Neural progenitor cell (in vitro differentiated cells): Measurements from ENCODE around the gene EFNA5. TPM values are rescaled to one million over a fixed set of nuclear protein-coding genes. Genes with fewer than 3 reads are reported as not detected.

Source experiments
- DNase-seq: peaks from one replicate; pipeline ENCODE4 v3.0.0-alpha.2; 2016; ENCODE audit warnings: low spot score
- H2AFZ ChIP-seq: fragments of 200-600 bp; sonication (generic); replicated peaks from 2 replicates; pipeline ENCODE4 v1.6.1; 2016; ENCODE audit warnings: antibody characterized with exemption
- H3F3A ChIP-seq: fragments of 200-600 bp; sonication (generic); 2 replicates; pipeline ENCODE4 v1.6.1; 2016; ENCODE audit warnings: antibody characterized with exemption, low read depth
- H3K27ac ChIP-seq: fragments of 200-600 bp; sonication (generic); 2 replicates; pipeline ENCODE4 v1.5.1; 2016; ENCODE audit warnings: mild to moderate bottlenecking
- H3K27me3 ChIP-seq: fragments of 200-600 bp; sonication (generic); 2 replicates; pipeline ENCODE4 v1.6.1; 2016; ENCODE audit warnings: mild to moderate bottlenecking, moderate library complexity
- H3K36me3 ChIP-seq: fragments of 200-600 bp; sonication (generic); 2 replicates; pipeline ENCODE4 v1.5.1; 2016
- H3K4me1 ChIP-seq: fragments of 200-600 bp; sonication (generic); 2 replicates; pipeline ENCODE4 v1.6.1; 2016; ENCODE audit warnings: mixed run types
- H3K4me2 ChIP-seq: fragments of 200-600 bp; sonication (generic); 2 replicates; pipeline ENCODE4 v1.6.1; 2016
- H3K4me3 ChIP-seq: fragments of 200-600 bp; sonication (generic); 2 replicates; pipeline ENCODE4 v1.5.1; 2016
- H3K79me2 ChIP-seq: fragments of 200-600 bp; sonication (generic); 2 replicates; pipeline ENCODE4 v1.6.1; 2016; ENCODE audit warnings: low read depth
- H3K9ac ChIP-seq: fragments of 200-600 bp; sonication (generic); 2 replicates; pipeline ENCODE4 v1.6.1; 2016
- H3K9me3 ChIP-seq: fragments of 200-600 bp; sonication (generic); 2 replicates; pipeline ENCODE4 v1.5.1; 2016; ENCODE audit warnings: low read depth
- H4K20me1 ChIP-seq: fragments of 200-600 bp; sonication (generic); 2 replicates; pipeline ENCODE4 v1.6.1; 2016; ENCODE audit warnings: low read depth
- H3K27ac Mint-ChIP-seq: 3 replicates; pipeline ENCODE4 v1.8.0; 2021; ENCODE audit warnings: mixed read lengths
- H3K27me3 Mint-ChIP-seq: 2 replicates; pipeline ENCODE4 v1.8.0; 2022; ENCODE audit warnings: low read depth, mild to moderate bottlenecking, inconsistent platforms, moderate library complexity, mixed read lengths; ENCODE audit not compliant: insufficient read depth
- H3K36me3 Mint-ChIP-seq: 3 replicates; pipeline ENCODE4 v1.8.0; 2021; ENCODE audit warnings: mixed read lengths
- H3K4me1 Mint-ChIP-seq: 3 replicates; pipeline ENCODE4 v1.8.0; 2021; ENCODE audit warnings: mixed read lengths
- H3K4me3 Mint-ChIP-seq: 3 replicates; pipeline ENCODE4 v1.8.0; 2021; ENCODE audit warnings: mild to moderate bottlenecking, moderate library complexity, mixed read lengths
- H3K9me3 Mint-ChIP-seq: 3 replicates; pipeline ENCODE4 v1.8.0; 2020; ENCODE audit warnings: mixed read lengths
- EZH2 ChIP-seq: fragments of 200-600 bp; sonication (generic); IDR thresholded peaks from 2 replicates; pipeline ENCODE4 v1.6.1; 2017; ENCODE audit warnings: antibody characterized with exemption, mild to moderate bottlenecking, moderate library complexity
- EZH2phosphoT487 ChIP-seq: fragments of 200-600 bp; sonication (generic); IDR thresholded peaks from 2 replicates; pipeline ENCODE4 v1.6.1; 2017; ENCODE audit warnings: antibody characterized with exemption
- total RNA-seq: library from RNA; depleted of rRNA; stranded (reverse); fragments of >200 nt; gene quantifications from 2 replicates; pipeline ENCODE4 v1.2.3, GENCODE V29; 2015; ENCODE audit warnings: low replicate concordance
- TF ChIP-seq, protein P1 (sequence below): fragments of 200-600 bp; sonication (generic); IDR thresholded peaks from 2 replicates; pipeline ENCODE4 v1.5.1; 2017; ENCODE audit warnings: antibody characterized with exemption, mild to moderate bottlenecking

The EFNA5 gene
- total RNA-seq, 1 donor from 2014 or later: 105 TPM

DNA sequence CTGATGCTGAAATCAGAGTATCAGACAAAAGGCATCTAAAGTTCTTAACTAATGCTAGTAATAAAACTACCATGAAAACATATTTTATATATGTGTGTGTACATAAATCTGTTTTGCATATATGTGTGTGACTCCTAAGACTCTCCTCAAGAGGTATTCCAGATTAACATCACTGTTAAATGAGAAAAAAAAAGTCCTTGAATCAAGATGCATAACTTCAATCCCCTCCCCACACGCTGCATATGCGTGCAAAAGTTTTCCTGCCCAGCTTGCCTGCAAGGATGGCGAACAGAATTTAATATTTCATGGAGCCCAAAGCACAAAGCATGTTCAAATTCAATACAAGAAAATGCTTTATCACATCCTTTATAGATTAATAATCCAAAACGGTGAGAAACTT, 34.7 kb downstream of the EFNA5 start:
- H3K27me3 Mint-ChIP-seq: no peaks in the 10 kb centered on the region
- peaks cover 9% of the 10 kb centered on the region for H3K36me3 ChIP-seq
- peaks cover 100% of the 10 kb centered on the region for H3K79me2 ChIP-seq
- peaks cover 63% of the 10 kb centered on the region for H3K4me1 Mint-ChIP-seq
- H3K9me3 ChIP-seq: no peaks in the 10 kb centered on the region
- H2AFZ ChIP-seq: no peak overlapping the region
- no peak overlapping the region for H3K27ac Mint-ChIP-seq
- no peaks in the 10 kb centered on the region for H3K9me3 Mint-ChIP-seq
- H3K4me1 ChIP-seq: peaks cover 56% of the 10 kb centered on the region
- peak overlapping the region; percentile 2 for H3K27ac ChIP-seq
- no peak for DNase-seq
- no peak for TF ChIP-seq EZH2
- TF ChIP-seq EZH2phosphoT487: no peak
- TF ChIP-seq, protein P1, sequence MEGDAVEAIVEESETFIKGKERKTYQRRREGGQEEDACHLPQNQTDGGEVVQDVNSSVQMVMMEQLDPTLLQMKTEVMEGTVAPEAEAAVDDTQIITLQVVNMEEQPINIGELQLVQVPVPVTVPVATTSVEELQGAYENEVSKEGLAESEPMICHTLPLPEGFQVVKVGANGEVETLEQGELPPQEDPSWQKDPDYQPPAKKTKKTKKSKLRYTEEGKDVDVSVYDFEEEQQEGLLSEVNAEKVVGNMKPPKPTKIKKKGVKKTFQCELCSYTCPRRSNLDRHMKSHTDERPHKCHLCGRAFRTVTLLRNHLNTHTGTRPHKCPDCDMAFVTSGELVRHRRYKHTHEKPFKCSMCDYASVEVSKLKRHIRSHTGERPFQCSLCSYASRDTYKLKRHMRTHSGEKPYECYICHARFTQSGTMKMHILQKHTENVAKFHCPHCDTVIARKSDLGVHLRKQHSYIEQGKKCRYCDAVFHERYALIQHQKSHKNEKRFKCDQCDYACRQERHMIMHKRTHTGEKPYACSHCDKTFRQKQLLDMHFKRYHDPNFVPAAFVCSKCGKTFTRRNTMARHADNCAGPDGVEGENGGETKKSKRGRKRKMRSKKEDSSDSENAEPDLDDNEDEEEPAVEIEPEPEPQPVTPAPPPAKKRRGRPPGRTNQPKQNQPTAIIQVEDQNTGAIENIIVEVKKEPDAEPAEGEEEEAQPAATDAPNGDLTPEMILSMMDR: no peak
- H3K4me3 Mint-ChIP-seq: no peak overlapping the region
- H3K9ac ChIP-seq: no peak overlapping the region
- H4K20me1 ChIP-seq: peaks cover 100% of the 10 kb centered on the region
- H3K36me3 Mint-ChIP-seq: peaks cover 12% of the 10 kb centered on the region
- H3K4me3 ChIP-seq: no peak overlapping the region
- no peaks in the 10 kb centered on the region for H3K27me3 ChIP-seq
- peaks cover 48% of the 10 kb centered on the region for H3F3A ChIP-seq
- H3K4me2 ChIP-seq: no peak overlapping the region

DNA sequence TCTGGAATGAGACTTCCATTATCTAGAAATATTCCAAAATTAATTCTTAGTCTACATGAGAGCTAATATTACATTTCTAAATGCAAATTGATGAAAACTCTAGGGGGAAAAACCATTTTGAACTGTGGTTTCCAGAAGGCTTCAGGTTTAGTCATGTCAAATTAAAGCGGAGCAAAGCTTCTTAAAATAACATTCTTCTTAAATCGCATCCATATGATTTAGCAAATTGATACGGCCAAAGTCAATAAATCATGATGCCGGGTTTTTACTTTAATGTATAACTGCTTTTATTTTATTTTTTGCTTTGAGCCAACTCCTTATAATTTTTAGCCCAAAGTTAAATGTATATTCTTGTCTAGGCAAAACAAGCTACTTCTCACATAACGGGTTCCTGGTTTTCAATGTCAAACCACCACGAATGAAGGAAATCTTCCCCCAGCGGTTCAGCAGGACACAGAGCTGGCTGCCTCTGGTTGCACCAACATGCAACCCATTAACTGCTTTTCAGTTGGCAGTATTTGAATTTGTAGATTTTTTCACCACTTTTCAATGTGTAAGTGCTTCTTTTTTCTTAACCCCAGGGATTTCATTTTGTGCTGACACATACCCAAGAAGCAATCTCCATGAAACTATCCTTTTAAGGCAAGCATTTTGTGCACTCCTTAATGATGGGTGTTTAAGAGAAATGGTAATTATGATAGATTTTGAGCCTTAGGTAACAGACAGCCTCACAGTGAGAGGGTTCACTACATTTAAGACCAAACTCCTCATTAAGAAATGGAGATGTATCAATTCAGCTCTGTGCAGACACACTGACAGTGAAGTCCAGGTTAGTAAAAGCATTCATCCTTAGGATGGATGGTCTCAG, 35.5 kb downstream of the EFNA5 start:
- H3K9me3 ChIP-seq: no peaks in the 10 kb centered on the region
- Mint-ChIP-seq H3K27ac (no peak overlapping the region), H3K36me3 (peaks cover 14% of the 10 kb centered on the region), H3K27me3 (no peaks in the 10 kb centered on the region), H3K4me1 (peaks cover 57% of the 10 kb centered on the region), H3K4me3 (no peak overlapping the region), H3K9me3 (no peaks in the 10 kb centered on the region)
- peak overlapping the region; percentile 55 for H3K4me2 ChIP-seq
- H3K4me1 ChIP-seq: peaks cover 56% of the 10 kb centered on the region
- peaks cover 100% of the 10 kb centered on the region for H4K20me1 ChIP-seq
- peaks cover 48% of the 10 kb centered on the region for H3F3A ChIP-seq
- peaks cover 100% of the 10 kb centered on the region for H3K79me2 ChIP-seq
- no peak overlapping the region for H3K4me3 ChIP-seq
- H3K27ac ChIP-seq: peak overlapping the region; percentile 62
- DNase-seq: no peak
- peaks cover 9% of the 10 kb centered on the region for H3K36me3 ChIP-seq
- no peak overlapping the region for H3K9ac ChIP-seq
- TF ChIP-seq, protein P1: no peak
- TF ChIP-seq EZH2 (no peak), EZH2phosphoT487 (no peak)
- H3K27me3 ChIP-seq: no peaks in the 10 kb centered on the region
- H2AFZ ChIP-seq: no peak overlapping the region

DNA sequence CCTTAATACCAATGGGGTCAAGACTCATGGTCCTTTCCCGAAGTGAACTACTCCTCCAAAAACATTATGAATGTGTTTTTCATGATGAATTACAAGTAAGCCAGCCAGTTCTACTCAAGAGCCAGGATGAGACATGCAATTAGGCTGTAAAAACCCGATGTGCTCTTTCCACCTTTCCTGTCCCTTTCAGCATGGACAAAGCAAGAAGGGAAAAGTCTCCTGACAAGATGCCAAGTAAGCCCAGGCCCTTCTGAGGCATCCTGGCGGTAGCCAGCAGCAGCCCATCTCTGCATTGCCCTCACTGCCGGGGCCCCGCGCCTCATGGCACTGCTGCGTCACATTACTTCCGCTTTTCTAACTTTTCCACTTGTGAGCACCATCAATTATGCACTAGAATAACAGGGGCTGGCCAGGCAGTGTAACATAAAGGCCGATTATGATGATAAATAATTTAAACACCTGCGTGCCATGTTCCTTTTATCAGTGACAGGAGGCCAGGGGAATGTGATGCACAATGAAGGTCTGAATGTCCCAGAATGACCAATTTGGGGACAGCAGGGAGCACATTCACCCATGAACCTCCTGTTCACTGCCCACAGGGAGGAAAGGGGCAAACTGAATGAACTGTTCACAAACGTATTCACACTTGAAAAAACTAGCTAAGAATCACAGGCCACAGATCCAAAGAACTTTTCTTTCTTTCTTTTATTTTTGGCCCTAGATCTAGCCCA, 37.4 kb downstream of the EFNA5 start:
- peaks cover 2% of the 10 kb centered on the region for H3K27me3 Mint-ChIP-seq
- Histone ChIP-seq H3K36me3 (peaks cover 6% of the 10 kb centered on the region), H3K79me2 (peaks cover 100% of the 10 kb centered on the region), H3K27ac (peak overlapping the region; percentile 83), H3K27me3 (no peaks in the 10 kb centered on the region), H2AFZ (no peak overlapping the region), H3K4me2 (peak overlapping the region; percentile 55), H4K20me1 (peaks cover 100% of the 10 kb centered on the region), H3K4me3 (peak overlapping the region; percentile 4), H3K4me1 (peaks cover 56% of the 10 kb centered on the region), H3F3A (peaks cover 45% of the 10 kb centered on the region), H3K9ac (no peak overlapping the region), H3K9me3 (no peaks in the 10 kb centered on the region)
- peak; percentile 60 for DNase-seq
- peaks cover 23% of the 10 kb centered on the region for H3K36me3 Mint-ChIP-seq
- H3K9me3 Mint-ChIP-seq: no peaks in the 10 kb centered on the region
- peaks cover 51% of the 10 kb centered on the region for H3K4me1 Mint-ChIP-seq
- no peak for TF ChIP-seq EZH2phosphoT487
- TF ChIP-seq, protein P1: no peak
- no peak overlapping the region for H3K27ac Mint-ChIP-seq
- no peak overlapping the region for H3K4me3 Mint-ChIP-seq
